ENCODE results near the gene FLACC1. TPM values are rescaled to one million over a fixed set of nuclear protein-coding genes. Genes with fewer than 3 reads are reported as not detected.

Gene FLACC1
- total RNA-seq, 1 experiment from 2014 or later, result 1.1 TPM

GRCh38 chr2:201402651-201403562 is 45.8 kb upstream of the FLACC1 start:
- Mint-ChIP-seq H3K27ac (ENCODE audit: low read depth, unreplicated experiment) (no peak overlapping the region), H3K4me3 (ENCODE audit: unreplicated experiment) (no peak overlapping the region), H3K4me1 (ENCODE audit: insufficient read depth, unreplicated experiment) (peaks cover 19% of the 10 kb centered on the region), H3K36me3 (ENCODE audit: insufficient read depth, unreplicated experiment) (peaks cover 5% of the 10 kb centered on the region), H3K9me3 (ENCODE audit: unreplicated experiment) (no peaks in the 10 kb centered on the region), H3K27me3 (ENCODE audit: insufficient read depth, unreplicated experiment) (no peaks in the 10 kb centered on the region)
- POLR2A ChIA-PET, result interaction anchor here (0.6 kb wide), 1 partner anchor 532 kb away, joined by 3 read pairs; no protein-coding TSS in a partner anchor
- TF ChIP-seq, protein P1, sequence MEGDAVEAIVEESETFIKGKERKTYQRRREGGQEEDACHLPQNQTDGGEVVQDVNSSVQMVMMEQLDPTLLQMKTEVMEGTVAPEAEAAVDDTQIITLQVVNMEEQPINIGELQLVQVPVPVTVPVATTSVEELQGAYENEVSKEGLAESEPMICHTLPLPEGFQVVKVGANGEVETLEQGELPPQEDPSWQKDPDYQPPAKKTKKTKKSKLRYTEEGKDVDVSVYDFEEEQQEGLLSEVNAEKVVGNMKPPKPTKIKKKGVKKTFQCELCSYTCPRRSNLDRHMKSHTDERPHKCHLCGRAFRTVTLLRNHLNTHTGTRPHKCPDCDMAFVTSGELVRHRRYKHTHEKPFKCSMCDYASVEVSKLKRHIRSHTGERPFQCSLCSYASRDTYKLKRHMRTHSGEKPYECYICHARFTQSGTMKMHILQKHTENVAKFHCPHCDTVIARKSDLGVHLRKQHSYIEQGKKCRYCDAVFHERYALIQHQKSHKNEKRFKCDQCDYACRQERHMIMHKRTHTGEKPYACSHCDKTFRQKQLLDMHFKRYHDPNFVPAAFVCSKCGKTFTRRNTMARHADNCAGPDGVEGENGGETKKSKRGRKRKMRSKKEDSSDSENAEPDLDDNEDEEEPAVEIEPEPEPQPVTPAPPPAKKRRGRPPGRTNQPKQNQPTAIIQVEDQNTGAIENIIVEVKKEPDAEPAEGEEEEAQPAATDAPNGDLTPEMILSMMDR (IDR thresholded peaks at IDR 0.05; ENCODE audit: unreplicated experiment), result no peak
- BruUV-seq (replicated peaks), result no TSS peak
- no peak for DNase-seq (ENCODE audit: unreplicated experiment)
- intact Hi-C loops (cut with micrococcal nuclease), result no loop called here
- CTCF ChIA-PET, result interaction anchor here (1.0 kb wide), 1 partner anchor 19 kb away, joined by 3 read pairs; no protein-coding TSS in a partner anchor

DNA sequence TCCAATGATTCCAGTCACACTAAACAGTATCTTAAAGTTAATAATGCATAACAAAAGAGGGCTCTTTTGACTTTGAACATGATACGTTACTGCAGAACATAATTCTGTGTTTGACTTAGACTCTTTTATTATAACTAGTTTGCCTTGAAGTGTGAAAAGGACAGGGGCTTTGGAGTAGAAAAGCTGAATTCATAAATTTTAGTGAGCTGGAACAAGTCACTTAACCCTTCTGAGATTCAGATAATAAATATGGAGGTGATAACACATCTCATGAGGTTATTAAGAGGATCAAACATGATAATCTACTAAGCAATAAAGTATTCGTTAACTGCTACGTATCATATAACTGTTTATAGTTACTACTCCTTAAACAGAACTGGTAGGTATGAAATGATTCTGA is 44.7 kb upstream of the FLACC1 start:
- no peak overlapping the region for H3K27ac Mint-ChIP-seq (ENCODE audit: low read depth, unreplicated experiment)
- peaks cover 19% of the 10 kb centered on the region for H3K4me1 Mint-ChIP-seq (ENCODE audit: insufficient read depth, unreplicated experiment)
- CTCF ChIA-PET, result no interaction called here
- H3K9me3 Mint-ChIP-seq (ENCODE audit: unreplicated experiment), result no peaks in the 10 kb centered on the region
- DNase-seq (ENCODE audit: unreplicated experiment), result no peak
- TF ChIP-seq, protein P1 (IDR thresholded peaks at IDR 0.05; ENCODE audit: unreplicated experiment), result no peak
- H3K4me3 Mint-ChIP-seq (ENCODE audit: unreplicated experiment), result no peak overlapping the region
- intact Hi-C loops (cut with micrococcal nuclease), result no loop called here
- H3K27me3 Mint-ChIP-seq (ENCODE audit: insufficient read depth, unreplicated experiment), result no peaks in the 10 kb centered on the region
- POLR2A ChIA-PET, result no interaction called here
- H3K36me3 Mint-ChIP-seq (ENCODE audit: insufficient read depth, unreplicated experiment), result peaks cover 9% of the 10 kb centered on the region
- BruUV-seq (replicated peaks), result no TSS peak

GRCh38 chr2:201396595-201396994 is 39.5 kb upstream of the FLACC1 start:
- no peaks in the 10 kb centered on the region for H3K27me3 Mint-ChIP-seq (ENCODE audit: insufficient read depth, unreplicated experiment)
- POLR2A ChIA-PET, result interaction anchor here (0.6 to 2.0 kb wide), 2 partner anchors 14 to 429 kb away, joined by 4 to 5 read pairs; no protein-coding TSS in a partner anchor

DNA sequence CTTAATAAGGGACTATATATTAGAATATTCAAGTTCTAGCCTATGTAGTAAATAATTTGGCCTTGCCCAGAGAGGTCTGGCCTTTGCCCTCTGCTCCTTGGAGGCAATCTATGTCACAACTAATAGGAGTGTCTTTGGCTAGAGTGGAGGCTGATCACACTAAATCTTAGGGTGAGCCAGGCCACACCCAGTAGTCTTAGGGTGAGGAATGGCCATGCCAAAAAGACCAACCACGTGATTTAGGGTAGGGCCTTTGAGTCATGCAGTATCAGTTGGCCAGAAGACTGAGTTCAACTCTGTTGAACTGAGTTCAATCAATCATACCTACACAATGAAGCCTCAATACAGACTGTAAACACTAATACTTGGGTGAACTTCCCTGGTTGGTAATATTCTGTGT is 26.0 kb upstream of the FLACC1 start:
- BruUV-seq (replicated peaks), result no TSS peak
- Mint-ChIP-seq H3K4me3 (ENCODE audit: unreplicated experiment) (no peak overlapping the region), H3K9me3 (ENCODE audit: unreplicated experiment) (peaks cover 7% of the 10 kb centered on the region), H3K27ac (ENCODE audit: low read depth, unreplicated experiment) (peak overlapping the region; percentile 82), H3K27me3 (ENCODE audit: insufficient read depth, unreplicated experiment) (no peaks in the 10 kb centered on the region), H3K36me3 (ENCODE audit: insufficient read depth, unreplicated experiment) (peaks cover 46% of the 10 kb centered on the region), H3K4me1 (ENCODE audit: insufficient read depth, unreplicated experiment) (peaks cover 15% of the 10 kb centered on the region)
- intact Hi-C loops (cut with micrococcal nuclease), result no loop called here
- ChIA-PET POLR2A (interaction anchor here (0.5 to 2.2 kb wide), 4 partner anchors 14 to 98 kb away, joined by 3 to 7 read pairs (median 4); partner anchors contain the start of genes STRADB and TRAK2), CTCF (interaction anchor here (1.5 kb wide), 1 partner anchor 27 kb away, joined by 3 read pairs; no protein-coding TSS in a partner anchor)
- DNase-seq (ENCODE audit: unreplicated experiment), result peak; percentile 80
- TF ChIP-seq, protein P1 (IDR thresholded peaks at IDR 0.05; ENCODE audit: unreplicated experiment), result no peak

More at GRCh38 chr2:201396595-201396994, 39.5 kb upstream of the FLACC1 start:
- H3K36me3 Mint-ChIP-seq (ENCODE audit: insufficient read depth, unreplicated experiment), result peaks cover 27% of the 10 kb centered on the region
- CTCF ChIA-PET, result no interaction called here
- H3K4me3 Mint-ChIP-seq (ENCODE audit: unreplicated experiment), result no peak overlapping the region
- DNase-seq (ENCODE audit: unreplicated experiment), result peak; percentile 85
- intact Hi-C loops (cut with micrococcal nuclease), result no loop called here
- no peak overlapping the region for H3K27ac Mint-ChIP-seq (ENCODE audit: low read depth, unreplicated experiment)
- BruUV-seq (replicated peaks), result no TSS peak
- H3K4me1 Mint-ChIP-seq (ENCODE audit: insufficient read depth, unreplicated experiment), result no peaks in the 10 kb centered on the region
- TF ChIP-seq, protein P1 (IDR thresholded peaks at IDR 0.05; ENCODE audit: unreplicated experiment), result no peak
- no peaks in the 10 kb centered on the region for H3K9me3 Mint-ChIP-seq (ENCODE audit: unreplicated experiment)

Measured in MCF 10A (cell line).